K562 (cell line): Measurements from ENCODE around the gene OGDH. TPM values are rescaled to one million over a fixed set of nuclear protein-coding genes. Genes with fewer than 3 reads are reported as not detected.

Experiments
- ADNP ChIP-seq: fragments of 200-800 bp; sonication (Bioruptor generic); IDR thresholded peaks from 2 replicates; pipeline ENCODE4 v1.6.1; 2016; ENCODE audit warnings: missing genetic modification characterization, missing compliant biosample characterization
- BRF2 ChIP-seq: IDR thresholded peaks from 3 replicates; pipeline ENCODE4 v1.6.1; 2011; ENCODE audit warnings: borderline replicate concordance, mild to moderate bottlenecking; ENCODE audit not compliant: insufficient read length, insufficient read depth
- CEBPZ ChIP-seq: fragments of 150-350 bp; IDR thresholded peaks from 2 replicates; pipeline ENCODE4 v1.6.1; 2014; ENCODE audit warnings: low read depth, mild to moderate bottlenecking, low read length, borderline replicate concordance
- CSDE1 ChIP-seq, 2 experiments: fragments of 450-650 bp; IDR thresholded peaks; 2 replicates each; pipeline ENCODE4 v1.6.1; 2016; ENCODE audit warnings: mild to moderate bottlenecking in 1 of 2
- E2F1 ChIP-seq: sonication (generic); formaldehyde crosslinking; IDR thresholded peaks from 2 replicates; pipeline ENCODE4 v1.8.1; 2023; ENCODE audit warnings: mild to moderate bottlenecking, missing genetic modification reagents, moderate library complexity
- ETS2 ChIP-seq: IDR thresholded peaks from 2 replicates; pipeline ENCODE4 v1.6.1; 2016; ENCODE audit warnings: borderline replicate concordance, missing genetic modification characterization, mild to moderate bottlenecking, moderate library complexity, missing compliant biosample characterization; ENCODE audit not compliant: poor library complexity, severe bottlenecking
- KDM2B ChIP-seq: fragments of 250-450 bp; sonication (Bioruptor Pico); IDR thresholded peaks from 2 replicates; pipeline ENCODE4 v1.8.0; 2021; ENCODE audit warnings: mild to moderate bottlenecking, moderate library complexity
- NCOA4 ChIP-seq: fragments of 450-650 bp; IDR thresholded peaks from 2 replicates; pipeline ENCODE4 v1.6.1; 2018; ENCODE audit warnings: mild to moderate bottlenecking; ENCODE audit not compliant: partially characterized antibody
- PHF20 ChIP-seq: fragments of 450-650 bp; IDR thresholded peaks from 2 replicates; pipeline ENCODE4 v1.6.1; 2018; ENCODE audit not compliant: partially characterized antibody
- PPARD ChIP-seq: fragments of 250-450 bp; sonication (Bioruptor Pico); IDR thresholded peaks from 2 replicates; pipeline ENCODE4 v1.8.0; 2022; ENCODE audit warnings: inconsistent platforms, mild to moderate bottlenecking, moderate library complexity
- RAD51 ChIP-seq: fragments of 450-650 bp; IDR thresholded peaks from 2 replicates; pipeline ENCODE4 v1.7.1; 2016; ENCODE audit warnings: low read depth, mild to moderate bottlenecking, borderline replicate concordance
- SMAD2 ChIP-seq: fragments of 150-350 bp; IDR thresholded peaks from 2 replicates; pipeline ENCODE4 v1.6.1; 2014; ENCODE audit warnings: low read depth, mild to moderate bottlenecking, low read length
- SRSF9 ChIP-seq: fragments of 200-400 bp; formaldehyde crosslinking; IDR thresholded peaks from 2 replicates; pipeline ENCODE4 v1.6.1; 2017; ENCODE audit warnings: low read depth, low read length, borderline replicate concordance
- ZBTB17 ChIP-seq: fragments of 450-650 bp; formaldehyde crosslinking; IDR thresholded peaks from 2 replicates; pipeline ENCODE4 v1.4.0; 2020; ENCODE audit warnings: mild to moderate bottlenecking
- ZNF165 ChIP-seq: fragments of 250-450 bp; sonication (Bioruptor Pico); IDR thresholded peaks from 2 replicates; pipeline ENCODE4 v1.4.0; 2020; ENCODE audit warnings: borderline replicate concordance
- ZNF263 ChIP-seq: sonication (generic); formaldehyde crosslinking; IDR thresholded peaks from 2 replicates; pipeline ENCODE4 v1.8.0; 2022; ENCODE audit warnings: mild to moderate bottlenecking, missing genetic modification reagents, borderline replicate concordance
- ZNF398 ChIP-seq: fragments of 250-450 bp; sonication (Bioruptor Pico); IDR thresholded peaks from 2 replicates; pipeline ENCODE4 v1.8.0; 2021; ENCODE audit warnings: moderate library complexity, mild to moderate bottlenecking, inconsistent platforms
- polyA plus RNA-seq, 8 experiments: library from polyadenylated mRNA; depleted of rRNA in 4 of 8; stranded (reverse) in 5 of 8; unstranded in 3 of 8; fragments of >200 nt; fragmentation: Nextera tagmentation in 2 of 8; fragmentation: Illumina TruSeq in 1 of 8; extraction: Ambion mirVana in 2 of 8; extraction: Trizol in 1 of 8; gene quantifications; 2 replicates each; pipeline versions ENCODE4 v1.2.1 to v1.2.3, GENCODE V29; 2011 to 2014; ENCODE audit warnings: inconsistent platforms in 1 of 8, missing spikeins in 1 of 8
- total RNA-seq, 7 experiments: library from RNA; depleted of rRNA in 6 of 7; stranded (reverse); fragments of >200 nt in 6 of 7; fragmentation: Illumina TruSeq in 2 of 7; extraction: Trizol in 2 of 7; gene quantifications; 2 replicates each; pipeline versions ENCODE4 v1.2.1 to v1.2.3, GENCODE V29; 2011 to 2021; ENCODE audit warnings: low replicate concordance in 1 of 7
- TF ChIP-seq, protein P1 (sequence below): fragments of 250-450 bp; sonication (Bioruptor Pico); IDR thresholded peaks from 2 replicates; pipeline ENCODE4 v1.9.0; 2021; ENCODE audit warnings: mild to moderate bottlenecking
- TF ChIP-seq, protein P2 (sequence below): fragments of 250-450 bp; sonication (Bioruptor Pico); IDR thresholded peaks from 2 replicates; pipeline ENCODE4 v1.6.1; 2021; ENCODE audit warnings: mild to moderate bottlenecking

OGDH gene
- total and polyA plus RNA-seq, 9 of the 15 experiments (the other 6 are each of a cell fraction or from before 2014, with no cell fraction given) = 3.1 to 80.3 (median 23.5) TPM

DNA sequence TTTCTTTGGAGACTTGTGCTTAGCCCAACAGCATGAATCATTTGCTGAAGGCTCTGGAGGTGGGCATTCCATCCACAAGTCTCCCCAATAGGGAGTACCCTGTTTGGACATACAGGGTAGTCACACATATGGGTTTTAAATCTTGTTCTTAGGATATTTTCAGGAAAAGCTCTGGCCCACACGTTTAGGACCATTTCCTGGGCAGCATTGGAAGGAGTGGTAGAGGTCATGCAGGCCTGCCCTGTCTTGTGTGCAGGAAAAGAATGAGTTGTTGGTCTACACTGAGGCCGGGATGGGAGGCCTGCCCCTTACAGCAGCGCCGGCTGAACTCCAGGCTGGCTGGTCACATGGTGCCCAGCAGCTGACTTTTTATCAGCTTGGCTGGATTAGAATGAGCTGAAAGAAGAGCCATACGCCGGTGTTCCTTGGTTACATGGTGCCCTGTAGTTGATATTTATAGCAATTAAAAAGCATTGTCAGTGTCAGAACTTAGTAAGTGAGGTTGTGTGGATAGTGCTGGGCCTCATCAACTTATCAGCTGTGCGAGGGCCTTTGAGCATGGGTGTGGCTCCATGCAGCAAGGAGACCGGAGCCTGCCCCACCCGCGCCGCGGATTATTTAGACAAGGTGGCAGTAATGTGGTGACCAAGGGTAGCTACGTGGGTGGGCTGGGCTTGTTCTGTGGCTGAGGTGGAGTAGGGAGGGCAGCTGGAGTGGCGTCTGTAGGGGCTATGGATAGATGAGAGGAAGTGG lies 28.6 kb downstream of the OGDH start (continued):
- TF ChIP-seq E2F1 (CRISPR knock-in tag) (no peak), NCOA4 (no peak), ZNF165 (CRISPR knock-in tag) (no peak), CSDE1 (IDR thresholded peaks at IDR 0.05) (no peak), ADNP (no peak), RAD51 (peak; percentile 82), ZBTB17 (no peak), KDM2B (CRISPR knock-in tag) (no peak), PPARD (CRISPR knock-in tag) (no peak), ZNF398 (CRISPR knock-in tag) (no peak), ZNF263 (no peak), BRF2 (no peak), PHF20 (no peak), ETS2 (no peak), SRSF9 (no peak), SMAD2 (no peak), CEBPZ (no peak)
- TF ChIP-seq, protein P1, sequence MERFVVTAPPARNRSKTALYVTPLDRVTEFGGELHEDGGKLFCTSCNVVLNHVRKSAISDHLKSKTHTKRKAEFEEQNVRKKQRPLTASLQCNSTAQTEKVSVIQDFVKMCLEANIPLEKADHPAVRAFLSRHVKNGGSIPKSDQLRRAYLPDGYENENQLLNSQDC (CRISPR knock-in tag) = no peak
- TF ChIP-seq, protein P2, sequence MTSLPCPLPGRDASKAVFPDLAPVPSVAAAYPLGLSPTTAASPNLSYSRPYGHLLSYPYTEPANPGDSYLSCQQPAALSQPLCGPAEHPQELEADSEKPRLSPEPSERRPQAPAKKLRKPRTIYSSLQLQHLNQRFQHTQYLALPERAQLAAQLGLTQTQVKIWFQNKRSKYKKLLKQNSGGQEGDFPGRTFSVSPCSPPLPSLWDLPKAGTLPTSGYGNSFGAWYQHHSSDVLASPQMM (CRISPR knock-in tag) = no peak
